Testis (tissue), 3 donors: ENCODE measurements around the gene PRSS27. TPM values are rescaled to one million over a fixed set of nuclear protein-coding genes. Genes with fewer than 3 reads are reported as not detected.

Experiments used
- DNase-seq: peaks from one replicate; pipeline ENCODE4 v3.0.0-alpha.2; 2019
- H3K27ac ChIP-seq, 2 donors: fragments of 200-600 bp; sonication (generic); one replicate each; pipeline ENCODE4 v1.5.1; 2019
- H3K27me3 ChIP-seq: fragments of 200-600 bp; sonication (generic); one replicate; pipeline ENCODE4 v1.5.1; 2019
- H3K36me3 ChIP-seq: fragments of 200-600 bp; sonication (generic); one replicate; pipeline ENCODE4 v1.5.1; 2017; ENCODE audit warnings: low read depth; ENCODE audit errors: missing control alignments
- H3K4me1 ChIP-seq: fragments of 200-600 bp; sonication (generic); one replicate; pipeline ENCODE4 v1.5.1; 2019
- H3K4me3 ChIP-seq, 2 donors: fragments of 200-600 bp; sonication (generic); one replicate each; pipeline ENCODE4 v1.5.1; 2017 to 2019
- H3K9me3 ChIP-seq: fragments of 200-600 bp; sonication (generic); one replicate; pipeline ENCODE4 v1.5.1; 2017
- POLR2A ChIP-seq: fragments of 450-650 bp; IDR thresholded peaks from one replicate; pipeline ENCODE4 v1.6.1; 2017; ENCODE audit warnings: antibody characterized with exemption, mild to moderate bottlenecking, moderate library complexity
- WGBS, 2 donors: methylation state at CpG; one replicate each; pipeline ENCODE4 v1.1.5; 2018; 5-methylcytosine and 5-hydroxymethylcytosine counted together
- intact Hi-C: fragments of 100-400 bp; cut with DNase I; formaldehyde crosslinking; loops from one replicate; pipeline ENCODE4 v1.15.1; 2023; ENCODE audit warnings: low total_unique reads
- polyA plus RNA-seq: library from polyadenylated mRNA; stranded (reverse); fragments of 350-450 nt; fragmentation: Illumina TruSeq; extraction: RNeasy Lipid Tissue Mini Kit (QIAGEN cat#74804); gene quantifications from one replicate; pipeline ENCODE4 v1.2.3, GENCODE V29; 2014; ENCODE audit warnings: low read depth, low replicate concordance; ENCODE audit not compliant: insufficient read depth
- total RNA-seq, 2 donors: library from RNA; depleted of rRNA; stranded (reverse); fragments of >200 nt; gene quantifications; one replicate each; pipeline ENCODE4 v1.2.3, GENCODE V29; 2016
- TF ChIP-seq, protein P1 (sequence below), 3 experiments: fragments of 450-650 bp in 2 of 3; fragments of 200-600 bp in 1 of 3; sonication (generic) in 1 of 3; IDR thresholded peaks; one replicate each; pipeline ENCODE4 v1.5.1; 2016 to 2019; ENCODE audit warnings: antibody characterized with exemption in 3 of 3, mild to moderate bottlenecking in 2 of 3, moderate library complexity in 1 of 3

The PRSS27 gene
- total and polyA plus RNA-seq, 3 donors from 2014 or later, result 4.3 to 6.7 (median 6.4) TPM

GRCh38 chr16:2715519-2715918 is 4.5 kb downstream of the PRSS27 start:
- intact Hi-C loops, result no loop called here
- WGBS, 2 donors, result 5 to 7% methylated on average over 6 to 30 of the region's 33 CpGs

GRCh38 chr16:2715064-2715463 is 5.0 kb downstream of the PRSS27 start:
- H3K27me3 ChIP-seq, result no peaks in the 10 kb centered on the region
- no peaks in the 10 kb centered on the region for H3K9me3 ChIP-seq
- WGBS, 2 donors, result 21 to 26% methylated on average over 9 of the region's 9 CpGs
- TF ChIP-seq, protein P1, sequence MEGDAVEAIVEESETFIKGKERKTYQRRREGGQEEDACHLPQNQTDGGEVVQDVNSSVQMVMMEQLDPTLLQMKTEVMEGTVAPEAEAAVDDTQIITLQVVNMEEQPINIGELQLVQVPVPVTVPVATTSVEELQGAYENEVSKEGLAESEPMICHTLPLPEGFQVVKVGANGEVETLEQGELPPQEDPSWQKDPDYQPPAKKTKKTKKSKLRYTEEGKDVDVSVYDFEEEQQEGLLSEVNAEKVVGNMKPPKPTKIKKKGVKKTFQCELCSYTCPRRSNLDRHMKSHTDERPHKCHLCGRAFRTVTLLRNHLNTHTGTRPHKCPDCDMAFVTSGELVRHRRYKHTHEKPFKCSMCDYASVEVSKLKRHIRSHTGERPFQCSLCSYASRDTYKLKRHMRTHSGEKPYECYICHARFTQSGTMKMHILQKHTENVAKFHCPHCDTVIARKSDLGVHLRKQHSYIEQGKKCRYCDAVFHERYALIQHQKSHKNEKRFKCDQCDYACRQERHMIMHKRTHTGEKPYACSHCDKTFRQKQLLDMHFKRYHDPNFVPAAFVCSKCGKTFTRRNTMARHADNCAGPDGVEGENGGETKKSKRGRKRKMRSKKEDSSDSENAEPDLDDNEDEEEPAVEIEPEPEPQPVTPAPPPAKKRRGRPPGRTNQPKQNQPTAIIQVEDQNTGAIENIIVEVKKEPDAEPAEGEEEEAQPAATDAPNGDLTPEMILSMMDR (IDR thresholded peaks at IDR 0.05), result no peak
- no peak for TF ChIP-seq POLR2A
- H3K36me3 ChIP-seq, result no peaks in the 10 kb centered on the region
- peaks cover 12% of the 10 kb centered on the region for H3K4me1 ChIP-seq
- H3K4me3 ChIP-seq, result no peak overlapping the region
- intact Hi-C loops, result no loop called here
- no peak overlapping the region for H3K27ac ChIP-seq
- no peak for DNase-seq

More at GRCh38 chr16:2715519-2715918, 4.5 kb downstream of the PRSS27 start:
- Histone ChIP-seq H3K36me3 (no peaks in the 10 kb centered on the region), H3K4me3 (no peak overlapping the region), H3K4me1 (peaks cover 17% of the 10 kb centered on the region), H3K9me3 (no peaks in the 10 kb centered on the region), H3K27me3 (no peaks in the 10 kb centered on the region), H3K27ac (no peak overlapping the region)
- DNase-seq, result peak; percentile 82
- no peak for TF ChIP-seq POLR2A

- Histone ChIP-seq H3K27ac (no peak overlapping the region), H3K4me3 (no peak overlapping the region), H3K36me3 (no peaks in the 10 kb centered on the region), H3K9me3 (no peaks in the 10 kb centered on the region), H3K27me3 (no peaks in the 10 kb centered on the region), H3K4me1 (peaks cover 9% of the 10 kb centered on the region)
- no peak for DNase-seq
- intact Hi-C loops, result no loop called here
- no peak for TF ChIP-seq POLR2A
- TF ChIP-seq, protein P1 (IDR thresholded peaks at IDR 0.05), result no peak
- 90 to 93% methylated on average over 14 to 28 of the region's 28 CpGs for WGBS, 2 donors
Observed at GRCh38 chr16:2713985-2714774, 5.8 kb downstream of the PRSS27 start.

DNA sequence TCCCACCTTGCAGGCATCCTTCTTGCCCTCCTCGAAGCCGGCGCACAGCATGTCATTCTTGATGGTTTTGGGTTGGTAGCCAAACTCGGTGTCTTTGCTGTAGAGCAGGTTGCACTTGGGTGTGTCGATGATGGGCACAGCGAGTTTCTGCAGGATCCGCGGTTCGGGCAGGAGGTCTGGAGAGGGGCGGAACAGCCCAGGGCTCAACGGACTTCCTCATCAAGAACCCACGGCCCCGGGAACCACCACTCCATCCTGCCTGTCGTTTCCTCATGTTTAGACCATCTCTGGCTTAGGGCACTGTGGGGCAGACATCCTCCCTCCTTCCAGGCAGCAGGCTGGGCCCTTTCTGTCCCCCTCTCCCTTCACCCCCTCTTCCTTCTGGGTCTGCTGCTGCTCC is 6.5 kb downstream of the PRSS27 start:
- Histone ChIP-seq H3K9me3 (no peaks in the 10 kb centered on the region), H3K4me3 (no peak overlapping the region), H3K27me3 (no peaks in the 10 kb centered on the region), H3K36me3 (no peaks in the 10 kb centered on the region), H3K27ac (no peak overlapping the region), H3K4me1 (peaks cover 7% of the 10 kb centered on the region)
- TF ChIP-seq POLR2A, result no peak
- TF ChIP-seq, protein P1 (IDR thresholded peaks at IDR 0.05), result no peak
- 85 to 87% methylated on average over 14 of the region's 14 CpGs for WGBS, 2 donors
- intact Hi-C loops, result no loop called here
- DNase-seq, result no peak

DNA sequence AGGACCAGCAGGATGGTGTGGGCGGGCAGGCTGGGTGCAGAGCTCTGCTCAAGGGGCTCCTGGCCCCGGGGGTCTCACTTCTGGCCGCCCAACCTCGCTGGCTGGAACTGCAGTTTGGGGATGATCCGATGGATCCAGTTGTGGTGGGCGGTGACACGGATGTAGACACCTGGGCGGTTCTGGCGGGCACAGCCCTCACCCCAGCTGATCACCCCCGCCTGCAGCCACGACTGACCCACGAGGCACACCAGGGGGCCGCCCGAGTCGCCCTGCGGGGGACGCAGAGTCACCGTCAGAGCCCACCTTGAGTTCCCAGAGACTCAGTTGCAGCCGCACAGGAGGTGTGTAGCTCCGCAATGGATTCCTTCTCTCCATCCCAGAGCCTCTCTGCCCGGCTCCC is 7.5 kb downstream of the PRSS27 start:
- no peaks in the 10 kb centered on the region for H3K36me3 ChIP-seq
- intact Hi-C loops, result no loop called here
- no peak overlapping the region for H3K4me3 ChIP-seq
- DNase-seq, result no peak
- H3K9me3 ChIP-seq, result no peaks in the 10 kb centered on the region
- no peaks in the 10 kb centered on the region for H3K27me3 ChIP-seq
- H3K4me1 ChIP-seq, result peaks cover 7% of the 10 kb centered on the region
- H3K27ac ChIP-seq, result no peak overlapping the region
- TF ChIP-seq, protein P1 (IDR thresholded peaks at IDR 0.05), result no peak
- no peak for TF ChIP-seq POLR2A
- WGBS, 2 donors, result 82 to 90% methylated on average over 10 to 20 of the region's 21 CpGs
